GM12874 (cell line): ENCODE results near the gene KCNG3.

Experiments
- TF ChIP-seq, protein P1 (sequence below): IDR thresholded peaks from 2 replicates; pipeline ENCODE4 v1.5.1; 2011; ENCODE audit warnings: low read depth, mild to moderate bottlenecking, control low read depth, low read length, moderate library complexity; ENCODE audit not compliant: insufficient read depth

KCNG3 gene

DNA sequence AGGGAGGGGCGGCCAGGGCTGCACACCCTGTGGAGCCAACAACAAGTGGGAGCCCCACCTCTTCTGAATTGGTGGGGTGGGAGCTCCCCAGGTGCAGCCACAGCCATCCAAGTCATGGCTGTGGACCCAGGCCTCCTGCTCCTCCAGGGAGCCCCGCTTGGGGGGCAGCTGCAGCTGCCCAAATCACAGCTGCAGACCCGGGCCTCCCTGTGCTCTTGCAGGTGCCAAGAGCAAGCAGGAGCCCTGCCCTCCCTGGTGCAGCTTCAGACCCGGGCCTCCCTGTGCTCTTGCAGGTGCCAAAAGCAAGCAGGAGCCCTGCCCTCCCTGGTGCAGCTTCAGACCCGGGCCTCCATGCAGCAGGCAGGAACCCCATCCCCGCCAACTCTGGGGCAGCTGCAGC is 86.3 kb downstream of the KCNG3 start:
- TF ChIP-seq, protein P1, sequence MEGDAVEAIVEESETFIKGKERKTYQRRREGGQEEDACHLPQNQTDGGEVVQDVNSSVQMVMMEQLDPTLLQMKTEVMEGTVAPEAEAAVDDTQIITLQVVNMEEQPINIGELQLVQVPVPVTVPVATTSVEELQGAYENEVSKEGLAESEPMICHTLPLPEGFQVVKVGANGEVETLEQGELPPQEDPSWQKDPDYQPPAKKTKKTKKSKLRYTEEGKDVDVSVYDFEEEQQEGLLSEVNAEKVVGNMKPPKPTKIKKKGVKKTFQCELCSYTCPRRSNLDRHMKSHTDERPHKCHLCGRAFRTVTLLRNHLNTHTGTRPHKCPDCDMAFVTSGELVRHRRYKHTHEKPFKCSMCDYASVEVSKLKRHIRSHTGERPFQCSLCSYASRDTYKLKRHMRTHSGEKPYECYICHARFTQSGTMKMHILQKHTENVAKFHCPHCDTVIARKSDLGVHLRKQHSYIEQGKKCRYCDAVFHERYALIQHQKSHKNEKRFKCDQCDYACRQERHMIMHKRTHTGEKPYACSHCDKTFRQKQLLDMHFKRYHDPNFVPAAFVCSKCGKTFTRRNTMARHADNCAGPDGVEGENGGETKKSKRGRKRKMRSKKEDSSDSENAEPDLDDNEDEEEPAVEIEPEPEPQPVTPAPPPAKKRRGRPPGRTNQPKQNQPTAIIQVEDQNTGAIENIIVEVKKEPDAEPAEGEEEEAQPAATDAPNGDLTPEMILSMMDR, result no peak

DNA sequence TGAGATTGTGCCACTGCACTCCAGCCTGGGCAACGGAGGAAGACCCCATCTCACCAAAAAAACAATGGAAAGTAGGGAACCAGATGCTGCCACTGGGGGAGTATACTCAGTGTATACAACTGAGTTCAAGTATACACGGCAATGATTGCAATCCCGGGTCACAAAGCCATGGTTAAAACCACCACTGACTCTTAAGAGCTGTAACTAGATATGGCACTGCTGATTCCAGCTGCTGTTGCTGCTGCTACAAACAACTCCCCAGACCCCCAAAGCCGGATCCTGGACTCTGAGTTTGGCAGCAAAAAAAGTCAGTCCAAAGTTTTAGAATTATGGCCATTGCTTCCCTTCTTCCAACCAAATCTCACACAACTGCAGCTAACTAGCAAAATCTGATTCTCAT is 89.1 kb downstream of the KCNG3 start:
- TF ChIP-seq, protein P1, result no peak

DNA sequence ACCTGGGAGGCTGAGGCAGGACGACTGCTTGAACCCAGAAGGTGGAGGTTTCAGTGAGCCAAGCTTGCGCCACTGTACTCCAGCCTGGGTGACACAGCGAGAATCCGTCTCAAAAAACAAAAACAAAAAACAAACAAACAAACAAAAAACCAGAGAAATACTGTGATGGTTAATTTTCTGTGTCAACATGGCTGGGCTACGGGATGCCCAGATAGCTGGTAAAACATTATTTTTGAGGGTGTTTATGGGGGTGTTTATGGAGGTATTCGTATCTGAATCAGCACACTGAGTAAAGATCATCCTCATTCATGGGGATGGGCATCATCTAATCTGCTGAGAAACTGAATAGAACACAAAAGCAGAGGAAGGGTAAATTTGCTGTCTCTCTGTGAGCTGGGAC is 92.0 kb downstream of the KCNG3 start:
- TF ChIP-seq, protein P1, result no peak

DNA sequence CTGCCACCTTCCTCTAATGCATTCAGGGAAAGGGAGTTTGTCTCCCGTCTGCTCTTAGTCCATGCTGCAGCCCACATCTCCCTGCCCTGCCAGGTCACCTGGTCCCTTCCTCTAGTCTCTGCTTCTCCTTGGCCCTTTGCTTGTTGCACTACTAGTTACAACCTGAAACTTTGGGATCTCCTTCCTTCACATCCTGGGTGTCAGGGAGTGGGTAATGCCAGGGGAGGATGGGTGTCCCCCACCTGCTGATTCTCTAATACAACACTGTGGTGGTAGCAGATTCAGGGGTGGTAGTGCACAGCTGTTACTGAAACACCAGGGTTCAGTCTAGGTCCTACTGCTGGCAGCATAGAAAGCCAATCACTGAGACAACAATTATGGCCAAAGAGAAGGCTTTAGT is 101.6 kb downstream of the KCNG3 start:
- TF ChIP-seq, protein P1, result no peak
